RWPE1 (cell line): ENCODE measurements around the gene PRKCH.

ENCODE experiments used
- CTCF ChIA-PET: fragments of 350-600 bp; sonication (Branson Sonifier 250); formaldehyde crosslinking; extraction: SDS; loops from one replicate; lab custom pipeline; 2021; lab: Yijun Ruan, JAX
- POLR2A ChIA-PET: fragments of 400-600 bp; formaldehyde crosslinking; extraction: SDS; loops from one replicate; lab custom pipeline; 2020; ENCODE audit warnings: antibody characterized with exemption; ENCODE audit not compliant: low non-redundant PET; lab: Yijun Ruan, JAX
- DNase-seq: peaks from one replicate; pipeline ENCODE4 v3.0.0; 2012; ENCODE audit warnings: low spot score
- H3K27ac ChIP-seq: fragments of 450-650 bp; 2 replicates; pipeline ENCODE4 v1.5.1; 2017
- CTCF ChIP-seq: fragments of 450-650 bp; conservative IDR thresholded peaks from 2 replicates; pipeline ENCODE4 v1.5.1; 2017; ENCODE audit warnings: low read depth, mild to moderate bottlenecking

PRKCH gene

GRCh38 chr14:61385002-61385685 is 63.8 kb downstream of the PRKCH start:
- no peak for DNase-seq
- ChIA-PET POLR2A (no interaction called here), CTCF (no interaction called here)
- no peak for TF ChIP-seq CTCF
- H3K27ac ChIP-seq = no peak overlapping the region

- H3K27ac ChIP-seq = no peak overlapping the region
- TF ChIP-seq CTCF = no peak
- ChIA-PET CTCF (no interaction called here), POLR2A (no interaction called here)
- DNase-seq = no peak
Measured at GRCh38 chr14:61386173-61386772, 64.9 kb downstream of the PRKCH start.

GRCh38 chr14:61387076-61387475 is 65.7 kb downstream of the PRKCH start:
- no peak for TF ChIP-seq CTCF
- no peak for DNase-seq
- POLR2A ChIA-PET = no interaction called here
- CTCF ChIA-PET = interaction anchor here (0.5 kb wide), 1 partner anchor 397 kb away, joined by 3 read pairs; no protein-coding TSS in a partner anchor
- H3K27ac ChIP-seq = no peak overlapping the region

DNA sequence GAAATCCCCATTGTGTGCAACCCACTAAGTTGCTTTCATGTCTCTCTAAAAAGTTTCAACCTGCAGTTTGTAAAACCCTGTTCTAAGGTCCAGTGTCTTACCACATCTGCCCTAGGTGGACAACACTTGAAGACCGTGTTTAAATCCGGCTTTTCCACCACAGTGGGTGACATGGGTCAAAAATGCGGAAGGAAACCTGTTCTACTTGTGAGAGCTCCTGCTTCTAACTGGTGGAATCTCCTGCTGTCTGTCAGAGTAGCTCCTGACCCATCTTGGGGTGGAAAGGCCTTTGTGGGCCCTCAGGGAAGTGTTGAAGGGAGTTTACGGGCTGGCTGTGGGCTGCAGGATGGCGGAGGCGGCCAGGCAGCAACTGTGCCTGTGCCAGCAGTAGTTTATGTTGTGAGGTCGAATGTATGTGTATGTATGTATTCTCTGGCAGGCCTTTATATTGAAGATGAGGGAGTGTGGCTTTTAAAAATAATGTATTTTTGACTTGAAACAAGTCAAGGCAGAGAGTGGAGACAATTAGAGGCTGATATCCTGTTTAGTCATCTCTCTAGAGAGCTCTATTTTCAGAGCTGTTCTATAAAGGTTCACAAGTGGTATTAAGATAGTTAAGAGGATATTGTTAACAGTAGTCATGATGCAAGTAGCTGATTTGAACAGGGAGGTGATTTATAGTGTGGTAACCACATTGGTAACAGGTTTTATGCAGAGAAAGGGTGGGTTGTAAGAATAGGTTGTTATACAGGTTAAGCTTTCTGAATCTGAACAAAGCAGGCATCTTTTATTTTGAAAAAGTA is 67.0 kb downstream of the PRKCH start:
- no peak for TF ChIP-seq CTCF
- peak overlapping the region; percentile 94 for H3K27ac ChIP-seq
- DNase-seq = peak; percentile 84
- POLR2A ChIA-PET = interaction anchor here (0.5 to 0.8 kb wide), 3 partner anchors 50 to 125 kb away, joined by 3 to 13 read pairs (median 6); no protein-coding TSS in a partner anchor
- CTCF ChIA-PET = interaction anchor here (0.6 to 1.0 kb wide), 2 partner anchors 61 to 97 kb away, joined by 3 read pairs; no protein-coding TSS in a partner anchor

DNA sequence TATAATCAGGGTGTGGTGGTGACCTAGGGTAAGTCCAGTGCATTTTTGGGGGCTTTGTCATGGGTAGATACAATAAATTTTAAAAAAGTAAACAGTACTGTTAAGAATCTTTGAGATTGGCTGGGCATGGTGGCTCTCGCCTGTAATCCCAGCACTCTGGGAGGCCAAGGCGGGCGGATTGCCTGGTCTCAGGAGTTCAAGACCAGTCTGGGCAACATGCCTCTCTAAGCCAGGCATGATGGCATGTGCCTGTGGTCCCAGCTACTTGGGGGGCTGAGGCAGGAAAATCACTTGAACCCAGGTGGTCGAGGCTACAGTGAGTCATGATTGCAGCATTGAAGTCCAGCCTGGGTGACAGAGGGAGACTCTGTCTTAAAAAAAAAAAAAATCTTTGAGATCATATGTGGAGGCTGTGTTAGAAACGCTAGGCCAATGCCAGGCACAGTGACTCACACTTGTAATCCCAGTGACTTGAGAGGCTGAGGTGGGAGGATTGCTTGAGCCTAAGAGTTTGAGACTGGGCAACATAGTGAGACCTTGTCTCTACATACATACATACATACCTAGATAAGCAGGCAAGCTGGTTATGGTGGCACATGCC is 67.7 kb downstream of the PRKCH start:
- ChIA-PET POLR2A (no interaction called here), CTCF (interaction anchor here (0.6 kb wide), 1 partner anchor 97 kb away, joined by 3 read pairs; no protein-coding TSS in a partner anchor)
- peak overlapping the region; percentile 94 for H3K27ac ChIP-seq
- no peak for DNase-seq
- no peak for TF ChIP-seq CTCF

- DNase-seq = no peak
- CTCF ChIA-PET = interaction anchor here (0.6 kb wide), 2 partner anchors 22 to 633 kb away, joined by 3 to 4 read pairs; no protein-coding TSS in a partner anchor
- POLR2A ChIA-PET = no interaction called here
- H3K27ac ChIP-seq = no peak overlapping the region
- TF ChIP-seq CTCF = no peak
Measured at GRCh38 chr14:61391119-61391518, 69.7 kb downstream of the PRKCH start.
